ENCODE measurements around the gene MBD6.

GRCh38 chr12:57528831-57529555 is 6.4 kb downstream of the MBD6 start:
- TF ChIP-seq CTCF (conservative IDR thresholded peaks at IDR 0.05), result no peak
- no peak for TF ChIP-seq EZH2 (IDR thresholded peaks at IDR 0.05; ENCODE audit: low read depth)
